PC-3 (cell line): ENCODE results near the gene DIP2C.

Experiments used
- CTCF ChIP-seq: fragments of 300-600 bp; sonication (generic); conservative IDR thresholded peaks from 2 replicates; pipeline ENCODE4 v1.5.1; 2017; ENCODE audit warnings: antibody characterized with exemption, low read depth, mild to moderate bottlenecking, low read length
- EZH2 ChIP-seq: fragments of 300-600 bp; sonication (generic); IDR thresholded peaks from one replicate; pipeline ENCODE4 v1.6.1; 2017; ENCODE audit warnings: antibody characterized with exemption, mild to moderate bottlenecking, low read length; ENCODE audit not compliant: unreplicated experiment
- EZH2phosphoT487 ChIP-seq: fragments of 300-600 bp; sonication (generic); IDR thresholded peaks from 2 replicates; pipeline ENCODE4 v1.6.1; 2018; ENCODE audit warnings: mild to moderate bottlenecking, antibody characterized with exemption, low read length, borderline replicate concordance

GRCh38 chr10:517872-518475 lies 171.5 kb downstream of the DIP2C start:
- no peak for TF ChIP-seq CTCF
- TF ChIP-seq EZH2 = no peak
- TF ChIP-seq EZH2phosphoT487 = no peak
